Measurements from ENCODE around the gene RALGDS.

RALGDS gene

DNA sequence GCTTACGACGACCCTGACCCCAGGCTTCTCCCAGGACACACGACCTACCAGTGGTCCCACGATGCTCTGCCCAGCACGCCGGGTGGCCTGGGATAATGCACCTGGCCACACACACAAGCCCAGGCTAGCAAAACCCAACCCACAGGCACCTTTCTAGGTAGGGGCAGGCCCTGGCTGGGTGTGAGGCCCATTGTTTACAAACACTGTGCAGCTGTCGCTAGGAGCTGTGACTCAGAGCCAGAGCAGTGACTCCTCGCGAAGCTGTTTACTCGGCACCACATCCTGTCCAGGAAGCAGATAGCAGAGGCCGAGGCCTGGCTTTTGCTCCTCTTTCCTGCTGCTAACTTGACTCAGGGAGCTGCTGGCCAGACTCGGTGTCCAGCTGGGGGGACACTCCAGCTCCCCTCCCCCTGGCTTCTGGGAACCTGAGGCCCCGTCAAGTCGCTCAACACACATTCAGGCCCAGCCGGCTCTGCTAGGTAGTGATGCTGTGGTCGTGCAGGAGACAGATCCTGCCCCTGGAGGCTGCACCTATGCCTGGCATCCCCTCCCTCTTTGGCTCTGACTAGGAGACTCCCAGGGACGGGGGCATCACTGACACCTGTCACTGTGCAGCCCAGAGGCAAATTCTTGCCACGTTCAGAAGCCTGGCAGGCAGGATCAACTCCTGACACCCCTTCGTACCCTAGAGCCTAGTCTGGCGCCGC, 12.8 kb upstream of the RALGDS start:
- peak; percentile 89 for DNase-seq

DNA sequence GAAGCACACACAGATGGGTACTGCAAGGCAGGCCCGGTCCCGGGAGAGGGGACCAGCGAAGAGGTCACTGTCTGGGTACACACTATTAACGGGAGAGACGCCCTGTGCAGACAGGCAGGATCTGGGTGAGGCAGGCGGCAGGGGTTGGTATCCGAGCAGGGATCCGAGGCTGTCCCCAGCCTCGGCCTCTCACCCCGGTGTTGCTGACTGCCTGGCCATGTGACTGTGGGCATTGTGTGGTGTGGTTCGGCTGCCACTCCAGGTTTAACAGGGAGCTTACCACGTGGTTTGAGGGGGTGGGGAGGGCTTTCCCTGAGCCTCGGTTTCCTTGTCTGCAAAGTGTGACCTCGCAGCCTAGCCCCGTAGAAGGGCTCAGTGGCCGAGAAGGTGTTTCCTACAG, 11.1 kb upstream of the RALGDS start:
- no peak for DNase-seq

DNA sequence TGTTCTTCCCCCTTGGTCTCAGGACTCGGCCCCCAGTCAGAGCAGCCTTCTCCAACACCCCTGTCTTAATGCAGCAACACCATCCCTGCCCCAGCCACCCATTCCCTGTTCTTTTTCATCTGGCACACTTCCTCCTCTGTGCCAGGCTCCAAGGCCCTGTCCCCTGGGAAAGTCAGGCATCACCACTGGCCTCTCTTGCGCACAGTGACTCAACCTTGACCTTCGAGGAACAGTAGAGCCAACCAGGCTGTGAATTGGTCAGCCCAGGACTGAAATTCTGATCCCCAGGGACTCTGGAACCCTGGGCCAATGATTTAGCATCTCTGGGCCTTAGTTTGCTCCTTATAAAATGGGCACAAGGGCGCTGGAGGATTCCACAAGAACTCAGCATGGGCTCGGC, 10.5 kb upstream of the RALGDS start:
- no peak for DNase-seq

DNA sequence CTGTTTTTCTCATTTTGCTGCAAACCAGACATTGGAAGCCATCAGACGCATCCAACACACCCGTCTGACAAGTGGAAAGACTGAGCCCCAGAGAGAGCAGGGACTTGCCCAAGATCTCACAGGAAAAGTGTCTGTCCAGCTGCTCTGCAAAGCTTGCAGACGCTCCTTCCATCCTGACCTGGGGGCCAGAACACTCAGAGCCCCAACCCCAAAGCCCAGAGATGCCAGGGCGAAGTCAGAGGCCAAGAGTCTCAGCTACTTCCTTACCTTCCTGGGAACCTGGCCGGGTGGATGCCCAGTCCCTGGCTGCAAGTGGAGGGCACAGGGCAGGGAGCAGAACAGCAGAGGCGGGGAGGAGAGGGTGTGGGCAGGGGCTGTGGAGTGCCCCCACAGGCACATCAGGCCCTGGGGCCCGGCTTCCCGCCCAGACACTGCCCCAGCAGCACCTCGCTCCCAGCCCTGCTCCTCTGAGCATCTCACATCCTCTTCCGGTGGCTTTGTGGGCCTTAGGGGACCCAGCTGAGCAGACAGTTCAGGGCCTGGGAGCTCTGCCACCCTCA, 9.7 kb upstream of the RALGDS start:
- peak; percentile 78 for DNase-seq

DNA sequence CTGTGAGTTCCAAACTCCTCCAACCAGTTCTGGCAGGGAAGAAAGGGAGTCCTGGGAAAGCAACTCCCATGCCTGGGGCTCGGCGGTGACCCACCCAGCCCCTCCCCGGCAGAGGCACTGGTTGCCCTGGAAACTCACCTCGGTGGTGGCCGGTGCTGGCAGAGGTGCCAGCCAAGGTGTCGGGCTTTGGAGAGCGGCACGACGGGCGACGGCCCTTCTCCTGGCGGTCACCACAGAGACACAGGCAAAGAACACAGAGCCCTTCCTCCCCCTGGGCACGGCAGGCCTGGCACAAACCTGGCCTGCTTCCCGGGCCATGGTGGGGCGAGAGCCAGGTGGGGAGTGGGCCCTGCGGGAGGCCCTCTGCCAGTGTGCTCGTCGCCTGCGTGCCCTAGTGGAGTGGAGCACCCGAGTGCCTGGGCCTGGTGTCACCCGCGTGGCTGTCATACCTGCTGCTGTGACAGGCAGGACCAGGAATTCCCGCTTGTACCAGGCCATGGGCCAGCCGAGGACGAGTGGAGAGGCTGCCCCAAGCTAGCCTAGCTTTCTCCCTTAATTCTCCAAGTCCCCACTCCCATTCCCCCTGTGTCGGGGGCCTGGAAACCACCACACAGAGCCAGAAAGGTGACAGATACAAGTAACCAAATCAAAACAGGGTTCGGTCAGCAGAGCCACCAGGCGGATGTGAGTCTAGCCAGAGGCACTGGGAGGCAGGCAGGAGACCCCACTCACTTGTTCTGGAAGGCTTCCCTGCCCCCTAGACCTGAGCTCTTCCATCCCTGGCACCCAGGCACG, 8.2 kb upstream of the RALGDS start:
- DNase-seq = no peak

DNA sequence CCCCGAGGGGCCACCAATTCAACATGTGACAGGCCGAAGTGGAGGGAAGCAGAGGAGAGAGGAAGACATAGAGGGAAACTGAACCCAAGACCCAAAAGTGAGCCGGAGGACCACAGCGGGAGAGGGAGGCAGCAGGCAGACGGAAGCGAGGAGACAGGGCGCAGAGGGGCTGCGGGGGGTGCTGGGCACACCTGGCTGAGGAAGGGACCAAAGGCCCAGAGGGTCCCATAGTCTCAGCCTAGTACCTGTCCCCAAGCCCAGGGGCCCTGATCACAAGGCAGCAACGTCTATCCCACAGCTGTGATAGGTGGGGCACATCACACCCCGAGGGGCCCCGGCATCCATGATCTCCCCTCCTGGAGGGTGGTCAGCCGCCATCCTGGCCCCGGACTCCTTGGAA, 7.1 kb upstream of the RALGDS start:
- no peak for DNase-seq

DNA sequence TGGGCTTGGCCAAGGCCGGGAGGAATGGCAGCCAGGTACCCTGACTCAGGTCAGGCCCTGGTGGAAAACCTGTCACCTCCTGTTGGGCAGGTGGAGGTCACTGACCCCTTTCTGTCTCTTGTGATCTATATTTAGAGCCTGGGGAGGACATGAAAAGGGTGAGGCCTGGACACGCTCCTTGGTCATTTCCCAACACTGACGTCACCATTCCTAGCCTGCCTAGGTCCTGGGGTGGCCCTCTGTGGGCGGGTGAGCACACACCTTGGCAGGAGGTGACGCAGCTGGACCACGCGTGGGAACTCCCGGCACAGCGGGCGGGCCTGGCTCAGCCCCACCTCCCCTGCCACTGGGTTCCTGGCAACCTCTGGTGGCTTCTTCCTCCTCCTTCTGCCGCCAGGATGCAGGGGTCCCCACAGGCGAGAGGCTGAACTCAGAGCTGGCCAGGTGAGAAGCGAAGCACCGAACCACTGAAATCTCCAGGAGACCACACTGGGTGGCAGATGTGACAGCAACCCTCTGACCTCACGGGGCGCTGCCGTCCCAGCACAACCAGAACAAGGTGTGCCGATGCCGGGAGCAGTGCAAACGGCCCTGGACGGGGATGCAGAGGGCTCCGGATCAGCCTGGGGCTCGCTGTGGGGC, 6.4 kb upstream of the RALGDS start:
- peak; percentile 53 for DNase-seq

DNA sequence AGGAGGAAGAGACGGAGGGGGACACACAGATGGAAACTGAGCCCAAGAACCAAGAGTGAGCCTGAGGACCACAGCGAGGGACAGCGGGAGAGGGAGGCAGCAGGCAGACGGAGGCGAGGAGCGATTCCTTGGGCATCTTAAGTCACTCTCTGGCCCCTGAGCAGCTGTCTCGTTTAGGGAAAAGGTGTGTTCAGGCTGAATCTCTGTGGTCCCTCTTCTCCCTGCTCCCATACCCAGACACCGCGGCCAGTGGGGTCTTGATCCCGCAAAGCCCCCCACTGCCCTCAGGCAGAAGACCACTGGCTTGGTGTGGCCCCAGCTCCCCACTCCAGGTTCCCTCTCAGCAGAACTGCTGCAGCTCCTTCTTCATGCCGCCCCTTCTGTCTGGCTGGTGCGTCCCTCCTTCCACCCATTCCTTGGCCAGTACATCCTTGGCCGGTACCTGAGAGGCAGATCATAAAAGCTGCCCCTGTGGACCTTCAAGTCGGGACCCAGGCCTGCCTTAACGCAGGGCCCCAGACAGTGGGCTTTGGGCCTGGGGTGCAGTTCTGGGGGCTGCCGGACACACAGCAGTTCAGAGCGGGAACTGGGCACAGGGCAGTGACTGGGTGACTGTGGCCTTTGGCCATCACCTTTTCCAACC, 5.8 kb upstream of the RALGDS start:
- DNase-seq = no peak

DNA sequence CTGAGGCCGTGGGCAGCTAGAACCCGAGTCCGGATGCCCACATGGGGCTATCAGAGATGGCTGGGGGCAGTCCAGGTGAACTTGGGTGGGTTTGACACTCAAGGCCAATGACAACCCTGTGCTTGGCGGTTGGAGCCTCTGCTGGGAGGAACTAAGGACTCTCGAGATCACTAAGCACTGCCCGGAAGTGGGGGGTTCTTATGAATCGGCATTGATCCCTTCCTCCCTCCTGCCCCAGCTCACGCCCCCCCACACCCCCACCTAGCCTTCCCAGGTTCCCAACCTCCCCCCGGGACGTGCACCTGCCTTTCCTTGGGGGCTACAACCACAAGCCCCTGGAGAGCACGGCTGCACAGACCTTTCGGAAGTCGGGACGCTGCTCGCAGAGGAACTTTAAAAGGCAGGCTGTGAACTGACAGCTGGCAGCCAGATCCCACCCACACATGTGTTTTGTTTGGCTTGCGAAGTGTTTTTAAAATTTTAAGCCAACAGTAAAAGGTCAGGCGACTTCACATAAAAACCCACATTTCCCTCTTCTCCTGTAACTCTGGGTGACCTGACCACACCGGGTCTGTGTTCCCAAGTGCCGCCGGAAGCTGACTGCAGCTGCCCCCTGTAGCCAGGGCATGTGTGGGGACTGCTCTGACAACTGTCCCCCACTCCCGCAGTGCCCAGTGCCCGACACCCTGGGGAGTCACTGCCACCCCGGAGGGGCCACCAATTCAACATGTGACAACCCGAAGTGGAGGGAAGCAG, 5.1 kb upstream of the RALGDS start:
- DNase-seq = no peak

DNA sequence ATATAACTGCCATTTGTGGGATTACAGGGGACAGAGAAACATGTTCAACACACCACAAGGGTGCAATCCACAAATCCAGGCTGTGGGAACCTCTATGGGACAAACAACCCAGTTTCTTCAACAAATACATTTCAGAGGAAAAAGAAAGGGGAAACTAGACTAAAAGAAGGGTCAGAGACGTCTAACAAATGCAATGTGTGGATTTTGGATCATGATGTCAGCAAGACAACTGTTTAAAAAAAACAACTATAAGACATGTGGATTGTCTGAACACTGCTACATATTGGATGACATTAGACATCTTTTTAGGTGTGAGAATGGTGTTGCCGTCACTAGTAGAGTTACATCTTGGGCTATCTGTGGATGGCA, 3.9 kb upstream of the RALGDS start:
- DNase-seq = no peak

DNA sequence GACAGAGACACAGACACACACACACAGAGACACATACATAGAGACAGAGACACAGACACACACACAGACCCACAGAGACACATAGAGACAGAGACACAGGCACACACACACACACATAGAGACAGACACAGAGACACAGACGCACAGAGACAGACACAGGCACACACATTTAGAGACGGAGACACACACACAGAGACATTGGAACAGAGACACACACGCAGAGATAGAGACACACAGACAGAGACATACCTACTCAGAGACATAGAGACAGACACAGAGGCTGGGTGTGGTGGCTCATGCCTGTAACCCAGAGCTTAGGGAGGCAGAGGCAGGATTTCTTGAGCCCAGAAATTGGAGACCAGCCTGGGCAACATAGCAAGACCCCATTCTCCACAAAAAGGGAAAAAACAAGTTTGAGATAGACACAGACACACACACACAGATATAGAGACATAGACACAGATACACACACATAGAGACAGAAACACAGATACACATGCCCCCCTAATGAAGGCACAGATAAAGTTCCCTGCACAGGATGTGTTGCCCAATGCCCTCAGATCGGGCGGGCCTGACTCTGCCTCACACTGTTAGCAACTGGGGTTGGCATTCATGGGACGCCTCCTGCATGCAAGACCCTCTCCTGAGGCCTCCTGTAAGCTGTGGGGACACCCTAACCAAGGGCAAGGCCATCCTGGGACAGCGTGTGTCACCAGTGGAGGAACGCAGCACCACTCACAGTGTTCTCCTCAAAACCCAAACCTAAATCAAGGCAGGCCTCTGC, 3.3 kb upstream of the RALGDS start:
- no peak for DNase-seq

DNA sequence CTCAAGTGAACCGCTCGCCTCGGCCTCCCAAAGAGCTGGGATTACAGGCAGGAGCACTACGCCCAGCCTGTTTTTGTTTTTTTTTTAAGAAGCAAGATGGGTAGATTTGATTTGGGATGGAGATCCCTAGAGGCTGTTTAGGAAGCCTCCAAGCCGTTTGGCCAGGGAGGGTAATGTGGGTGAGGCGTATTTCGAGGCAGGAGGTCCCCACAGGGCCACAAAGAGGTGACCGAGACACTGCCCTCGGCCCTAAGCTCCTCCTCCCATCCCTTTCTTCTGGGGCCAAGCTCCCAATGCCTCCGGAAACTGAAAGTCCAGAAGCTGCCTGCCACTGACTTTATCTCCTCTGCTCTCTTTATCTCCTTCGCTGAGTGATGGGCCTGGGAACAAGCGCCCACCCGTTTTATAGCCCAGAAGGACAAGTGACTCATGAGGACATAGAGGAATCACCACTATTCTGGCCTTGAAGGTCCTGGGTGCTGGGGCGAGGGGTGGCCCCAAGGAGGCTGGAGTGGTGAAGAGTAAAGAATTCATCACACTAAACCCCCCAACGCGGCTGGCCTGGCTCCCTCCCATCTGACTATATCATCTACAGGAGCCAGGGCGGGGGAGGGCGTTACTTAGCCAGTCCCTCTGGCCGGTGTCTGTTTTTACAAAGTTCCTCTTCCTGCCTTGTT, 2.0 kb upstream of the RALGDS start:
- DNase-seq = no peak

DNA sequence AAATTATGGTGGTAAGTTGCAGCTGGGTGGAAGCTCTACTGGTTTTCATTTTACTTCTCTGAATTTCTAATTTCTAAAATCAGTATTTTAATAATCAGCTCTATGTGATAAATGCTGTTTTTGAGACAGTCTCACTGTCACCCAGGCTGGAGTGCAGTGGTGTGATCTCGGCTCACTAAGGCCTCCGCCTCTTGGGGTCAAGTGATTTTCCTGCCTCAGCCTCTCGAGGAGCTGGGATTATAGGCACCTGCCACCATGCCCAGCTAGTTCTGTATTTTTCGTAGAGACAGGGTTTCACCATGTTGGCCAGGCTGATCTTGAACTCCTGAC, 1.5 kb upstream of the RALGDS start:
- no peak for DNase-seq

DNA sequence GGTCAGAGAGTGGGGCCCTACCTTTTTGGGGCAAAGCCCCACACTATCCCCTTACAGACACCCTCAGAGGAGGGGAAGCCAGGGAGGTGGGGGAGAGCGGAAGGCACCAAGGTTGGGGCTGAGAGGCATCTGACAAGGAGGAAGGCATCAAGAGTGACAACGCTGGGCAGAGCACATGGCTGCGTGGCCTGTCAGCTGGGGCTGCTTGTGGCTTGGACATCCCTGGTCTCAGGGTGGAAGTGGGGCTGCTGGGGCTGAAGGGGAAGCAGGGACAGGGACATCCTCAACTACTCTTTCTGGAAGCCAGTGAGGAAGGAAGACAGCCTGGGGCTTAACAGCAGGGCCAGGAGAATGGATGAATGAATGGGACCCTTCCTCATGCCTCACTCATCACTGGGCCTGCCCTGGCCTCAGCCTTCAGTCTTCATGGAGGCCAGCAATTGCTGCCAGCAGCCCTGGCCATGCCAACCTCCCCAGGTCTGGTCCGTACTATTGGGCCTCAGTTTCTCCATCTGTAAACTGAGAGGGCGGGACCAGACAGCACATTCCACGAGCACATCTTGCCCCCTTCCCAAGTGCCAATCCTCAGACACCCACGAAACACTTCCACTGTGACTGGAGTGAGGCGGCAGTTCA, 993 bp upstream of the RALGDS start:
- DNase-seq = no peak

DNA sequence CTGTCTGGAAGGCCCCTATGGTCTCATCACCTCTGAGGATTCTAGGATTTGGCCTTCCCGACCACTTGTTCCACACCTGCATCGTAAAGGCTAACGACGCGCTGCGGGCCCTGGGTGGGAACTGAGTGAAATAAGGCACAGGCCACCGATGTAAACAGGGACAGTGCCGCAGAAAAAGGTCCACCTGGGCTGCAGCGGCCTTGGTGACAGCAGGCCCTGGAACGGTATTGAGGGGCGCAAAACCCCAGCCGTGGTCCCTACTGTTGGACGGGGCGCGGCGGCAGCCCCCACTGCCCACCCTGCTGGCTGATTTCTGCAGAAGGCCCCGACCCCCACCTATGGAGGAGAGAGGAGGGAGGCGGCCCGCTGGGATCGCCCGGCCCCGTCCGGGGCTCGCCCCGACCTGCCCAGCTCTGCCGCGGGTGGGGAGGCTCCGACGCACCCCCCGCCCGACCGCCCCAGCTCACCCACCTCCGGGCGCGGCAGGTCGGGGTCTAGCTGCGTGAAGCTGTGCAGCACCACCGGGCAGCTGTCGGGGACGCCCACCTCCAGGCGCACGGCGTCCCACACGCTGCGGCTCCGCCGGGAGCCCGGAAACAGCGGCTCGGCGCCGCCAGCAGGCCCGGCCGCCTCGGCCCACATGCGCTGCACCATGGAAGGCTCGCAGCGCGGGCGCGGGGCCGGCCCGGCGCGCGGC, 391 bp downstream of the RALGDS start:
- DNase-seq = peak; percentile 34

DNA sequence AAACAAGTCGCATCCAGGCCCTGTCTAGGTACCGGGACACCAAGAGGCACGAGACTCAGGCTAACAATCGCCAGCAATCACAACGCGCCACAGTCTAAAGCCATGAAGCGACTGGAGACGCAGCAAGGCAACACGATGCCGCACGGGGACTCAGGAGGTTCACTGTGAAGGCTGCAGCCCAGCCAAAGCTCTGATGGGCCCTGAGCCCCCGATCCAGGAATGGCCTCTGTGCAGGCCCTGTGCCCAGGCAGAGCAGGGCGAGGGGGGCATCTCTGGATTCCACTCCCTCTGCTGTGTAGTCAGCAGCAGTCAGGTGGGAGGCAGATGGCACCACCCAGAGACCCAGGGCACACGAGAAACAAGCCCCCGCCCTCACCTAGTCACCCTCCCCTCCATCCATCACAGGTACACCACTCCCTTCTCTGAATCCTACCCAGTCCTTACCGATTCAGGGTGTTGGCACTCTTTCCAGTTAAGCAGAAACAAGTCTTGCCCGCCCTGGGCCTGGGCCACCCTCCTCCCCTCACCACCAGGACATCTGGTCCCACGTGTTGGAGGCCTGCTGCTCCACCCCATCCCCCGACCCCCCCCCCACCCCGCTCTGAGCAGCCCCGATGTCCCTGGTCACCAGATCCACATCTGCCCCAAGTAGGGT, 1.1 kb downstream of the RALGDS start:
- no peak for DNase-seq

DNA sequence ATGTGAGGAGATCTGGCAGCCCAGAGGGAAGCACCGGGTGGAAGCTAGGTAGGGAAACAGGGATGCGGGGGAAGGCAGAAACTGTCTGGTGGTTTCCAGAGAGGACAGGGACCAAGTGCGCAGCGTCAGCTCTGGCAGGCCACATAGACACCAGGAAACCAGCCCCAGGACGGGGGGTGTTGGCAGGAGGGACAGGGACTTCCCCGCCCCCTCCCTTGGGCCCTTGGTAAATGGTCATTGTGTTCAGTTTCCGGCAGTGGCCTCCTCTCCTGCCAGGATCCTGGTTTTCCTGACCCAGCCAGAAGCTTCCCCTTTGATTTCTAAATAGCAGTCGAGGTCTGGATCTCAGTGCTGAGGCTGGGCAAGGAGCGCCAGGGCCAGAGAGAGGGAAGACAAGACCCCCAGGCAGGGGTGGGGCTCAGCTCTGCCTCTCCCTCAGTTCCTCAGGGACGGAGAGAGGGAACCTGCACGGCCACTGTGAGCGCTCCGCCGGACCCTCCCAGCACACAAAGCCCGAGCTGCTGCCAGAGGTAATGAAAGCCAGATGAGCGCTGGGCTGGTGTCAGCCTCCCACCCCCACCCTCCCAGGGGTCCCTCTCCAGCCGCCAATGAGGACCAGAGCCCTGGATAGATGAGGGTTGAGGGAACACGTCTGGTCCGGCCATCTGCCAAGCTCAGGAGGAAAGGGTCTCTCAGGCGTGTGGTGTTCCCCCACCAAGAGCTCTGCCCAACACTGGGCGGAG, 1.8 kb downstream of the RALGDS start:
- no peak for DNase-seq

DNA sequence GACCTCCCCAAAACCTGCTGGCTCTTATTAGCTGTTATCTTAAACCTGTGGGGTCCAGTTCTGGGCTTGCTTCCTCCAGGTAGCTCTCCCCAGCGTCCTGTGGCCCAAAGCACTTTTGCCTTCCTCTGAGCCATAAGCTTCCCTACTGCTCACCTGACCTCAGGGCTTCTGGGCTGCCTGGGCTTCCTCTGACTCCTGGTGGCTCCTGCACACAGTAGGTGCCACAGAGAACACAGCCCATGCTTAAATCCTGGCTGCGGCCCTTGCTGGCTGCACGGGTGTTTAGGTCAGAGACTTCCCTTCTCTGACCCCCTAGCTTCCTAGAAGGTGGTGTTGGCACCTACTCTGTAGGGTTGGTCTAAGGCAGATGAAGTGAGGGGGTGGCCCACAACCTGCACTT, 2.5 kb downstream of the RALGDS start:
- no peak for DNase-seq

DNA sequence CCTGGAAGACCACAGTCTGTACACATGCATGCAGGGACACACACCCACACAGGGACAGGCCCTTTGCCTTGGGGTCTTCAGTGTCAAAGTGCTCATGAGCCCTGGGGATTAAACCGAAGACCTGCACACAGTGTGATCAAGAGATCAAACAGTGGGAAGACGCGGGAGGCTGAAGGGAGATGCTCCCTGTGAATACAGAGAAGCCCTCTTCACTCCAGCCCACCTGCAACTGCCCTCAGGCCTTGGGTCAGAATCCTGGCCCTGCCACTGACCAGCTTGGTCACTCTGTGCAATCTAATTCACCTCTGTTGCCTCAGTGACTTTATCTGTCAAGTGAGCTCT, 2.9 kb downstream of the RALGDS start:
- no peak for DNase-seq
